HL-60/S4 (cell line): Measurements from ENCODE around the gene SSX1.
"Not testable (repeated sequence)": the region's sequence is repeated elsewhere in the genome, so short reads cannot be mapped to it uniquely, and the experiment has no call there.

Experiments
- in situ Hi-C: fragments of 300-500 bp; cut with MboI; formaldehyde crosslinking; loops from 2 replicates; pipeline ENCODE4 v1.14.3; 2022; ENCODE audit warnings: low sequenced_read_pairs

SSX1 gene, protein sequence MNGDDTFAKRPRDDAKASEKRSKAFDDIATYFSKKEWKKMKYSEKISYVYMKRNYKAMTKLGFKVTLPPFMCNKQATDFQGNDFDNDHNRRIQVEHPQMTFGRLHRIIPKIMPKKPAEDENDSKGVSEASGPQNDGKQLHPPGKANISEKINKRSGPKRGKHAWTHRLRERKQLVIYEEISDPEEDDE

DNA sequence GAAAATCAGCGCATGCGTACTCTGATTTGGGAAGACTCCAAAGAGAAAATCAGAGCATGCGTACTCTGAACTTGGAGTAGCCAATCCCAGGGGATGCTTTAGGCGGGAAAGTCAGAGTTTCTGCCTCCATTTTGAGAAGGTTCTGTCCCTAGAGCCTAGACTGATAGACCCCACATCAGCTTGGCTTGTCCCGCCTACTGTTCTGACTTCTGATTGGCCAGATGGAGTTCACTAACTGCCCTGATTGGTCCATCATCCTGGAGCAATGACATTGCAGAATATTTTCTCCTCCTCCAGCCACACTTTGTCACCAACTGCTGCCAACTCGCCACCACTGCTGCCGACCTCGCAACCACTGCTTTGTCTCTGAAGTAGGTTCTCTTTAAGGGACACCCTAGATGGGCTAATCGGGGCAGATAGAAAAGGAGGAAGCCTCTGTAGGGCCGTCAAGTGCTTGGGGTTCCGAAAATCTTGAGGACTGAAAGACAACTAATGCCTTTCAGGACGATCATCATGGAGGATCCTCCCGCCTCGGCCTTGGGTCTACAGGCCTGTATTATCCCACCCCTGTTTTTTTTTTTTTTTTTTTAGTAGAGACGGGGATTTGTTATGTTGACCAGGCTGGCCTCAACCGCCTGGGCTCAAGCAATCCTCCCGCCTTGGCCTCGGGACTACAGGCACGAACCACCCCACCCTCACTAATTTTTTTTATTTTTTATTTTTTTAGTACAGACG lies at the start of gene SSX1:
SSX1 (plus strand) TSS at position 331 of the 735 bp plus-strand sequence. CDS start 1,850 bp downstream, outside the sequence.
- in situ Hi-C loops = not testable (repeated sequence)

DNA sequence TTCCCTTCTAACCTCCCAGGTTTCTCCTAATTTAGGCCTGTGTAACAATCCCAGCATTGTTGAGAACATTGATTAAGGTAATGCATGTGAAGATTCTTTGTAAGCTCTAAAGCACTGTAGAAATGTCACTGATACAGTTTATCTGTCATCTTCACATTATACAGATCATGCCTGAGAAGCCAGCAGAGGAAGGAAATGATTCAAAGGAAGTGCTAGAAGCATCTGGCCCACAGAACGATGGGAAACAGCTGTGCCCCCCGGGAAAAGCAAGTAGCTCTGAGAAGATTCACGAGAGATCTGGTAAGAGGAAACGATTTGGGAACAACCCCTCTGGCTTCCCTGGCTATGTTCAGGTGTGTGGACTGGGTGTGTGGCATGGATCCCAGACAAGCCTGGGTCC lies 40.9 kb upstream of the SSX1 start:
- in situ Hi-C loops = not testable (repeated sequence)

DNA sequence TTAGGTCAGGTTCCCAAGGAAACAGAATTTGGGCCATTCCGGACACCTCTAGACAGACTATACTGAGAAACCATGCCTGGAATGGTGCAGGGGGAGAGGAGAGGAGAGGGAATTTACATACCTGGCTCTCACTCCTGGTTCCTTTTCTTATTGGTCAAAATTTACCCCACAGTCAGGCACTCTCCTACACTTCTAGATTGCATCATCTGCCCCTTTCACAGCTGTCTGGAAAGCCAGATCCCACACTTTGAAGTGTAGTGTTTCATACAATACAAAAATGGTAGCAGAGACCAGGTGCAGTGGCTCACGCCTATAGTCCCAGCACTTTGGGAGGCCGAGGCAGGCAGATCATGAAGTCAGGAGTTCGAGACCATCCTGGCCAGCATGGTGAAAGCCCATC lies 31.0 kb upstream of the SSX1 start:
- in situ Hi-C loops = not testable (repeated sequence)

DNA sequence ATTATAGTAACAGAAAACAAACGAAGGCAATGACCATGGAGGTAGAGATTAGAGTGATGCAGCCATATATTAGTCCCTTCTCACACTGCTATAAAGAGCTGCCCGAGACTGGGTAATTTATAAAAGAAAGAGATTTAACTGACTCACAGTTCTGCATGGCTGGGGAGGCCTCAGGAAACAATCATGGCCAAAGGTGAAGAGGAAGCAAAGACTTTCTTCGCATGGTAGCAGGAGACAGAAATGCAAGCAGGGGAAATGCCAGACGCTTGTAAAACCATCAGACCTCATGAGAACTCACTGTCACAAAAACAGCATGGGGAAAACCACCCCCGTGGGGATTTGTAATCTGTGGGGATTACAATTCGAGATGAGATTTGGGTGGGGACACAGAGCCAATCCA lies 2.2 kb upstream of the SSX1 start:
- in situ Hi-C loops = not testable (repeated sequence)

DNA sequence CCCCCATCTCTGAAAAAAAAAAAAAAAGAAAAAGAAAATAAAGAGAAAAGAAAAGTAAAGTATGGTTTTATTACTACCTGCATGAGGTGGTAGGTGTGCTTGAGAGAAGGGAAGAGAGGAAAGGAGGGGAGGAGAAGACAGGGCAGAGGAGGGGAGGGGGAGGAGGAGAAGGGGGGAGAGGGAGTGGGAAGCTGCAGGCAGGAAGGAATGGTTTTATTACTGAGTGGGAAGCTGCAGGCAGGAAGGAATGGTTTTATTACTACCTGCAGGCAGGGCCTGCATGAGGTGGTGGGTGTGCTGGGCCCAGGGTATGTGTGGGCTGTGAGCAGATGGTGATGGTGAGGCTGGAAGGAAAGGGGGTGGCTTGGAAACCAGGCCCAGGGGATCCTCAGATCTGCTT lies 19.2 kb downstream of the SSX1 start:
- in situ Hi-C loops = not testable (repeated sequence)

DNA sequence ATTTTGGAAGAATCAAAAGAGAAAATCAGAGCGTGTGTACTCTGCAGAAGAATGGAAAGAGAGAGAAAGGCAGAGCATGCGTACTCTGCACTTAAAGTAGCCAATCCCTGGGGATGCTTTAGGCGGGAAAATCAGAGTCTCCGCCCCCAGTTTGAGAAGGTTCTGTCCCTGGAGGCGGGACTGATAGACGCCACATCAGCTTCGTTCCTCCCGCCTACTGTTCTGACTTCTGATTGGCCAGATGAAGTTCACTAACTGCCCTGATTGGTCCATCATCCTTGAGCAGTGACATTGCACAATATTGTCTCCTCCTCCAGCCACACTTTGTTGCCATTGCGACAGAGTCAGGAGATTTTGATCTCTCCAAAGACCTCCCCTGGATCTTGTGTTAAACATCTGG lies 23.8 kb downstream of the SSX1 start:
- in situ Hi-C loops = no loop called here

DNA sequence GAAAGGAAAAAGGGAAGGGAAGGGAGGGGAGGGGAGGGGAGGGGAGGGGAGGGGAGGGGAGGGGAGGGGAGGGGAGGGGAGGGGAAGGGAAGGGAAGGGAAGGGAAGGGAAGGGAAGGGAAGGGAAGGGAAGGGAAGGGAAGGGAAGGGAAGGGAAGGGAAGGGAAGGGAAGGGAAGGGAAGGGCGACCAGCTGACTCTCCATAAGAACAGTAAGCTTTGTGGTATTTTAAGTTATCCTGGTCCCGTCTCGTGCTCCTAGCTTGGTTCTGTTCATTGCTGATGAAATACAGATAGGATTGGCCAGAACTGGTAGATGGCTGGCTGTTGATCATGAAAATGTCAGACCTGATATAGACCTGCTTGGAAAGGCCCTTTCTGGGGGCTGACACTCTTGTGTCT lies 25.5 kb downstream of the SSX1 start:
- in situ Hi-C loops = not testable (repeated sequence)

DNA sequence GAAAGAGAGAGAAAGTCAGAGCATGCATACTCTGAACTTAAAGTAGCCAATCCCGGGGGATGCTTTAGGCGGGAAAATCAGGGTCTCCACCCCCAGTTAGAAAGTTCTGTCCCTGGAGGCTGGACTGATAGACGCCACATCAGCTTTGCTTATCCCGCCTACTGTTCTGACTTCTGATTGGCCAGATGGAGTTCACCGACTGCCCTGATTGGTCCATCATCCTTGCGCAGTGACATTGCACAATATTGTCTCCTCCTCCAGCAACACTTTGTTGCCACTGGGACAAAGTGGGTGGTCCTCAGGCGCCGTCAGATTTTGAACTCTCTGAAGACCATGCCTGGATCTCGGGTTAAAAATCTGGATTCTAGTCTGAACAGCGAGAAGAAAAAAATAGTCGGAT lies 51.0 kb downstream of the SSX1 start:
- in situ Hi-C loops = no loop called here

DNA sequence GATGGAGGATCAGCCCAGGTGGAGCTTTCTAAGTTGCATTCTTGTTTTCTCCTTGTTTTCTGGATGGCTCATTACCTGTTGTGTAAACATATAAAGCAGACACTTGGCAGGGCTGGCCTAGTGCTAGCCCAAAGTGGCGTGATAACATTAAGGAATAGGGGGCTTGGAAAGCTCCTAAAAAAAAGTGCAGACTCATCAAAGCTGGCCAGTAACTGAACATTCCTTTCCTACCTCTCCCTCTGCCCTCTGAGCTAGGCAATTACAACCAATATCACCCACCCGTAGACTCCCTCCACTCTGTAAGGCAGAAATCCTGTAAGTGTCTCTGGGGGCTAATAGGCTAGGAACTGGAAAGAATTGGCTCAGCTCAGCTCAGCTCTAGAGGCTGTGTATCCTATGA lies 58.8 kb downstream of the SSX1 start:
- in situ Hi-C loops = not testable (repeated sequence)
